DMS114 treated with DMSO at 0.1 percent for 48 hours (cell line): ENCODE results near the gene CYP51A1.
"Not testable (repeated sequence)": the region's sequence is repeated elsewhere in the genome, so short reads cannot be mapped to it uniquely, and the experiment has no call there.

Source experiments
- DNase-seq: peaks from one replicate; lab custom pipeline; 2025; ENCODE audit not compliant: unreplicated experiment; lab: John Stamatoyannopoulos, UW

The CYP51A1 gene

GRCh38 chr7:92134271-92135051 lies at the start of gene CYP51A1:
TSS of gene CYP51A1 (minus strand) at chr7:92134477. CDS start at chr7:92134364, 113 bp downstream.
- DNase-seq, result peak; percentile 85

- peak; percentile 83 for DNase-seq
Observed at GRCh38 chr7:92178928-92179924, 44.9 kb upstream of the CYP51A1 start, which contains the start of gene LRRD1. TSS of gene LRRD1 (minus strand) at chr7:92179142. CDS start at chr7:92165202, 13,940 bp downstream.

- DNase-seq, result no peak
Observed at GRCh38 chr7:92177362-92177761, 43.1 kb upstream of the CYP51A1 start.

GRCh38 chr7:92169529-92169928 lies 35.3 kb upstream of the CYP51A1 start:
- DNase-seq, result not testable (repeated sequence)

GRCh38 chr7:92161271-92161670 lies 27.0 kb upstream of the CYP51A1 start:
- DNase-seq, result no peak

GRCh38 chr7:92158660-92159575 lies 24.6 kb upstream of the CYP51A1 start:
- no peak for DNase-seq

- DNase-seq, result no peak
Observed at GRCh38 chr7:92156990-92157389, 22.7 kb upstream of the CYP51A1 start.

GRCh38 chr7:92155108-92155739 lies 20.9 kb upstream of the CYP51A1 start:
- no peak for DNase-seq

- DNase-seq, result no peak
Observed at GRCh38 chr7:92150450-92151017, 16.3 kb upstream of the CYP51A1 start.

- DNase-seq, result no peak
Observed at GRCh38 chr7:92149736-92150239, 15.5 kb upstream of the CYP51A1 start.

- not testable (repeated sequence) for DNase-seq
Observed at GRCh38 chr7:92143192-92143880, 9.1 kb upstream of the CYP51A1 start.

GRCh38 chr7:92142791-92143190 lies 8.5 kb upstream of the CYP51A1 start:
- not testable (repeated sequence) for DNase-seq

GRCh38 chr7:92141161-92141560 lies 6.9 kb upstream of the CYP51A1 start:
- DNase-seq, result no peak

- no peak for DNase-seq
Observed at GRCh38 chr7:92137557-92137956, 3.3 kb upstream of the CYP51A1 start.

GRCh38 chr7:92135052-92135889 lies 994 bp upstream of the CYP51A1 start:
- peak; percentile 43 for DNase-seq

- peak; percentile 40 for DNase-seq
Observed at GRCh38 chr7:92133737-92134270, 473 bp downstream of the CYP51A1 start.

- DNase-seq, result no peak
Observed at GRCh38 chr7:92133133-92133736, 1.0 kb downstream of the CYP51A1 start.
